Measurements from ENCODE around the gene HSD17B2. TPM values are rescaled to one million over a fixed set of nuclear protein-coding genes. Genes with fewer than 3 reads are reported as not detected.

Gene HSD17B2
- total and polyA plus RNA-seq, 2 of the 4 experiments (the other 2 are of a cell fraction): 0.12 to 0.18 TPM

DNA sequence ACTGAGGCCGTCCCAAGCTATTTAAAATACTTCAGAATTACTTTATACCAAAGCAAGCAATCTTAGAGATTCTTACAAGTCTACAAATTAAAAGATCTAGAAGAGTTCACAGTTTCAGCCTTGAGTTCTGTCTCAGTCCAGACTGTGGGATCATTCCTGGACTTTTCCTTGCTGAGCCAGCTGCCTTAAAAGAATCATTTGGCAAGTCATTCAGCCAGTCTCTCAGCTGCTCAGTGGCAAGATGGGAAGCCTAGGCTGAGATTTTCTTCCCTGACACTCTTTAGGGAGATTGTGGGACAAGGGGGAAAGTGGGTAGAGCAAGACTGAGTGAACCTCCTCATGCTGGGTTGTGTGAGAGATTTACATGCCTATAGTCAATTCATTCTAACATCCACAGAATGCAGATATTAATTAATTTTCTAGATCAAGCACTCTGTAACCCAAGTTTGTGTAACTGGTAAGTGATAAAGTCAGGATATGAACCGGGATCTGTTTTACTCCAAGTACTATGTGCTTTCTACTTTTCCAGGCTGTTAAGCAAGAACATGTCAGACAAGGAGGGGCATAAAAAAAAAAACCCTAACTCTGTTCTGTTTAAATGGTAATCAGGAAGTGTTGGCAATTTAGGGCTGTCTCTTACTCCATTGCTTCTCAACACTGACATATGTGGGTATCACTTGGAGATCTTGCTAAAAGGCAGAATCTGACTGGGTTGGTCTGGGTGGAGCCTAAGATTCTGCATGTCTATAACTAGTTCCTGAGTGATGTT, 50.1 kb downstream of the HSD17B2 start:
- CTCF ChIA-PET: no interaction called here
- H3K27ac ChIP-seq (ENCODE audit: insufficient read depth, low read length): no peak overlapping the region
- no peak overlapping the region for H2AK9ac ChIP-seq (replicated peaks; ENCODE audit: low read depth, low read length, poor library complexity)
- H3K9ac ChIP-seq (ENCODE audit: low read depth, low read length): no peak overlapping the region
- H2BK15ac ChIP-seq (ENCODE audit: low read depth, low read length): no peak overlapping the region
- intact Hi-C loops (cut with micrococcal nuclease): no loop called here
- H3K79me1 ChIP-seq (ENCODE audit: low read depth in 1 of 2, low read length in 2 of 2): no peaks in the 10 kb centered on the region
- H3K14ac ChIP-seq (replicated peaks; ENCODE audit: low read depth, low read length): no peak overlapping the region
- no peaks in the 10 kb centered on the region for H3K27me3 ChIP-seq (ENCODE audit: control insufficient read depth, insufficient read depth, low read length)
- POLR2A ChIA-PET (ENCODE audit: unreplicated experiment): no interaction called here
- no peaks in the 10 kb centered on the region; the same call in 1 of the 2 replicates for H3K9me1 ChIP-seq (ENCODE audit: insufficient read depth, low read length)
- H4K5ac ChIP-seq (ENCODE audit: low read depth, low read length): no peak overlapping the region
- no peak overlapping the region for H3K23ac ChIP-seq (ENCODE audit: low read depth, low read length)
- TF ChIP-seq CEBPB (IDR thresholded peaks at IDR 0.05; ENCODE audit: low read depth, low read length): no peak
- TF ChIP-seq SMC3 (IDR thresholded peaks at IDR 0.05; ENCODE audit: low read depth, low read length): no peak
- no peak for TF ChIP-seq MXI1 (IDR thresholded peaks at IDR 0.05; ENCODE audit: borderline replicate concordance, low read depth, low read length)
- H3K4me1 ChIP-seq (ENCODE audit: control insufficient read depth, insufficient read depth, low read length): peaks cover 7% of the 10 kb centered on the region
- ATAC-seq (ENCODE audit: low read depth) (no peak), DNase-seq (no peak)
- dilution Hi-C loops (cut with HindIII; ENCODE audit: low sequenced_read_pairs, unreplicated experiment): no loop called here
- H3K9me3 ChIP-seq (ENCODE audit: control insufficient read depth, insufficient read depth, low read length): no peaks in the 10 kb centered on the region
- H4K91ac ChIP-seq (ENCODE audit: insufficient read depth, low read depth, low read length): no peak overlapping the region
- no peak overlapping the region for H2BK5ac ChIP-seq (ENCODE audit: low read depth, low read length, poor library complexity, severe bottlenecking)
- in situ Hi-C loops (cut with MboI; ENCODE audit: low sequenced_read_pairs): no loop called here
- H2BK20ac ChIP-seq (ENCODE audit: low read depth, low read length): no peak overlapping the region
- H3K4ac ChIP-seq (ENCODE audit: low read depth, low read length): no peak overlapping the region
- no peak overlapping the region for H3K4me2 ChIP-seq (ENCODE audit: low read depth, low read length)
- H3K36me3 ChIP-seq (ENCODE audit: control insufficient read depth, insufficient read depth, low read length): no peaks in the 10 kb centered on the region
- no TSS peak for BruUV-seq (replicated peaks)
- no peak overlapping the region for H4K8ac ChIP-seq (ENCODE audit: low read depth in 2 of 2, low read length in 2 of 2)
- no peak overlapping the region for H2AK5ac ChIP-seq (ENCODE audit: low read depth, low read length)
- no peak overlapping the region for H3K56ac ChIP-seq (ENCODE audit: extremely low read depth, insufficient read depth, low read length)
- no peak overlapping the region for H2AFZ ChIP-seq (replicated peaks; ENCODE audit: low read length, poor library complexity)
- no peak overlapping the region for H2BK120ac ChIP-seq (ENCODE audit: low read depth, low read length)
- 71% methylated on average over 1 of the region's 2 CpGs; no CpG with 5 or more reads in 1 of the 2 experiments for WGBS, 2 experiments (ENCODE audit: extremely low coverage in 2 of 2, insufficient read length in 1 of 2)
- no peak overlapping the region for H3K18ac ChIP-seq (ENCODE audit: low read depth, low read length)
- H3K4me3 ChIP-seq (ENCODE audit: insufficient read depth, low read depth, low read length): no peak overlapping the region
- H4K20me1 ChIP-seq (ENCODE audit: insufficient read depth, low read length): no peaks in the 10 kb centered on the region

All from IMR-90 (cell line).